Urothelium cell line (cell line): ENCODE data around the gene ASTL.
A peak's percentile ranks its signal among the peaks of the same experiment; 100 is the strongest.

Experiments
- DNase-seq: peaks from one replicate; pipeline ENCODE4 v3.0.0; 2011; ENCODE audit warnings: low spot score, mixed read lengths
- FAIRE-seq: peaks from 2 replicates; lab custom pipeline; 2011; peaks lifted over from hg19 to GRCh38; lab: Jason Lieb, UNC

Gene ASTL

GRCh38 chr2:96114546-96114902, 23.8 kb downstream of the ASTL start:
- DNase-seq: no peak
- no peak for FAIRE-seq

- FAIRE-seq: no peak
- DNase-seq: no peak
Observed at GRCh38 chr2:96113951-96114350, 24.4 kb downstream of the ASTL start.

- FAIRE-seq (no peak), DNase-seq (no peak)
Observed at GRCh38 chr2:96113367-96113677, 25.0 kb downstream of the ASTL start.

- DNase-seq (no peak), FAIRE-seq (no peak)
Observed at GRCh38 chr2:96112501-96113366, 25.6 kb downstream of the ASTL start.

GRCh38 chr2:96111823-96112500, 26.3 kb downstream of the ASTL start:
- no peak for FAIRE-seq
- DNase-seq: no peak

- DNase-seq (no peak), FAIRE-seq (peak; percentile 40)
Observed at GRCh38 chr2:96111257-96111640, 27.1 kb downstream of the ASTL start.

GRCh38 chr2:96110621-96111256, 27.6 kb downstream of the ASTL start:
- no peak for DNase-seq
- FAIRE-seq: peak; percentile 48

- DNase-seq (no peak), FAIRE-seq (no peak)
Observed at GRCh38 chr2:96109931-96110511, 28.3 kb downstream of the ASTL start.

GRCh38 chr2:96109361-96109680, 29.0 kb downstream of the ASTL start:
- FAIRE-seq (peak; percentile 30), DNase-seq (no peak)

- DNase-seq (no peak), FAIRE-seq (no peak)
Observed at GRCh38 chr2:96108541-96109360, 29.6 kb downstream of the ASTL start.

GRCh38 chr2:96108151-96108540, 30.2 kb downstream of the ASTL start:
- FAIRE-seq (no peak), DNase-seq (no peak)

- FAIRE-seq: no peak
- DNase-seq: no peak
Observed at GRCh38 chr2:96107708-96108065, 30.6 kb downstream of the ASTL start.

- FAIRE-seq (no peak), DNase-seq (no peak)
Observed at GRCh38 chr2:96106991-96107707, 31.2 kb downstream of the ASTL start.

- FAIRE-seq (no peak), DNase-seq (no peak)
Observed at GRCh38 chr2:96105994-96106715, 32.1 kb downstream of the ASTL start.

- FAIRE-seq (no peak), DNase-seq (no peak)
Observed at GRCh38 chr2:96105152-96105915, 33.0 kb downstream of the ASTL start.

- DNase-seq: no peak
- peak; percentile 50 for FAIRE-seq
Observed at GRCh38 chr2:96104487-96104861, 33.8 kb downstream of the ASTL start.

GRCh38 chr2:96103761-96104486, 34.4 kb downstream of the ASTL start:
- no peak for DNase-seq

GRCh38 chr2:96103187-96103601, 35.1 kb downstream of the ASTL start:
- no peak for DNase-seq

More at GRCh38 chr2:96103761-96104486, 34.4 kb downstream of the ASTL start:
- FAIRE-seq: no peak

More at GRCh38 chr2:96103187-96103601, 35.1 kb downstream of the ASTL start:
- no peak for FAIRE-seq
